Measurements from ENCODE around the gene DFFA.
"Not testable (repeated sequence)": the region's sequence is repeated elsewhere in the genome, so short reads cannot be mapped to it uniquely, and the experiment has no call there.

DFFA gene

GRCh38 chr1:10494418-10494753 is 22.1 kb upstream of the DFFA start:
- Mint-ChIP-seq H3K9me3 (no peaks in the 10 kb centered on the region), H3K36me3 (ENCODE audit: low read depth) (peaks cover 43% of the 10 kb centered on the region), H3K4me3 (no peak overlapping the region), H3K4me1 (ENCODE audit: low read depth) (peaks cover 27% of the 10 kb centered on the region), H3K27ac (no peak overlapping the region), H3K27me3 (no peaks in the 10 kb centered on the region)
- intact Hi-C loops (cut with micrococcal nuclease) = loop anchor here (1.0 to 2.0 kb wide), 2 partner anchors 64 to 118 kb away; partner anchors contain the start of gene CENPS

GRCh38 chr1:10490286-10490970 is 18.1 kb upstream of the DFFA start:
- Mint-ChIP-seq H3K27ac (no peak overlapping the region), H3K36me3 (ENCODE audit: low read depth) (peaks cover 25% of the 10 kb centered on the region), H3K4me3 (no peak overlapping the region), H3K27me3 (no peaks in the 10 kb centered on the region), H3K4me1 (ENCODE audit: low read depth) (peaks cover 19% of the 10 kb centered on the region), H3K9me3 (no peaks in the 10 kb centered on the region)
- intact Hi-C loops (cut with micrococcal nuclease) = no loop called here

GRCh38 chr1:10489291-10490055 is 17.1 kb upstream of the DFFA start:
- intact Hi-C loops (cut with micrococcal nuclease) = no loop called here
- Mint-ChIP-seq H3K9me3 (no peaks in the 10 kb centered on the region), H3K4me3 (no peak overlapping the region), H3K27me3 (no peaks in the 10 kb centered on the region), H3K36me3 (ENCODE audit: low read depth) (peaks cover 30% of the 10 kb centered on the region), H3K4me1 (ENCODE audit: low read depth) (peaks cover 17% of the 10 kb centered on the region), H3K27ac (no peak overlapping the region)

- Mint-ChIP-seq H3K9me3 (no peaks in the 10 kb centered on the region), H3K27ac (peak overlapping the region; percentile 65), H3K36me3 (ENCODE audit: low read depth) (peaks cover 13% of the 10 kb centered on the region), H3K4me1 (ENCODE audit: low read depth) (peaks cover 38% of the 10 kb centered on the region), H3K4me3 (peak overlapping the region; percentile 4), H3K27me3 (no peaks in the 10 kb centered on the region)
- intact Hi-C loops (cut with micrococcal nuclease) = no loop called here
Observed at GRCh38 chr1:10484521-10484920, 12.2 kb upstream of the DFFA start.

GRCh38 chr1:10480614-10481013 is 8.3 kb upstream of the DFFA start:
- no peaks in the 10 kb centered on the region for H3K9me3 Mint-ChIP-seq
- no peak overlapping the region for H3K4me3 Mint-ChIP-seq
- H3K36me3 Mint-ChIP-seq (ENCODE audit: low read depth) = peaks cover 11% of the 10 kb centered on the region
- no peak overlapping the region for H3K27ac Mint-ChIP-seq
- intact Hi-C loops (cut with micrococcal nuclease) = no loop called here
- H3K27me3 Mint-ChIP-seq = no peaks in the 10 kb centered on the region
- peaks cover 52% of the 10 kb centered on the region for H3K4me1 Mint-ChIP-seq (ENCODE audit: low read depth)

GRCh38 chr1:10479296-10479695 is 7.0 kb upstream of the DFFA start:
- intact Hi-C loops (cut with micrococcal nuclease) = no loop called here
- no peaks in the 10 kb centered on the region for H3K27me3 Mint-ChIP-seq
- no peaks in the 10 kb centered on the region for H3K9me3 Mint-ChIP-seq
- peaks cover 12% of the 10 kb centered on the region for H3K36me3 Mint-ChIP-seq (ENCODE audit: low read depth)
- peaks cover 53% of the 10 kb centered on the region for H3K4me1 Mint-ChIP-seq (ENCODE audit: low read depth)
- no peak overlapping the region for H3K4me3 Mint-ChIP-seq
- no peak overlapping the region for H3K27ac Mint-ChIP-seq

GRCh38 chr1:10475510-10475909 is 3.2 kb upstream of the DFFA start:
- Mint-ChIP-seq H3K27ac (peak overlapping the region; percentile 88), H3K4me1 (ENCODE audit: low read depth) (peaks cover 43% of the 10 kb centered on the region), H3K4me3 (peak overlapping the region; percentile 93), H3K9me3 (no peaks in the 10 kb centered on the region), H3K27me3 (no peaks in the 10 kb centered on the region), H3K36me3 (ENCODE audit: low read depth) (peaks cover 18% of the 10 kb centered on the region)
- intact Hi-C loops (cut with micrococcal nuclease) = no loop called here

- Mint-ChIP-seq H3K27me3 (no peaks in the 10 kb centered on the region), H3K9me3 (no peaks in the 10 kb centered on the region), H3K4me1 (ENCODE audit: low read depth) (peaks cover 43% of the 10 kb centered on the region), H3K4me3 (peak within 1 kb of the TSS; percentile 93), H3K36me3 (ENCODE audit: low read depth) (peaks cover 18% of the 10 kb centered on the region), H3K27ac (peak within 1 kb of the TSS; percentile 88)
- intact Hi-C loops (cut with micrococcal nuclease) = no loop called here
Observed at GRCh38 chr1:10474613-10475507, 2.5 kb upstream of the DFFA start, which contains the start of gene PEX14. PEX14 (plus strand) TSS chr1:10474950; CDS start chr1:10474967, 17 bp downstream.

GRCh38 chr1:10474309-10474612 is 1.9 kb upstream of the DFFA start:
- H3K9me3 Mint-ChIP-seq; intact Hi-C loops (cut with micrococcal nuclease); H3K27me3 Mint-ChIP-seq: not testable (repeated sequence)
- Mint-ChIP-seq H3K27ac (peak overlapping the region; percentile 88), H3K4me3 (peak overlapping the region; percentile 80), H3K36me3 (ENCODE audit: low read depth) (peaks cover 18% of the 10 kb centered on the region), H3K4me1 (ENCODE audit: low read depth) (peaks cover 38% of the 10 kb centered on the region)

- peaks cover 34% of the 10 kb centered on the region for H3K4me1 Mint-ChIP-seq (ENCODE audit: low read depth)
- intact Hi-C loops (cut with micrococcal nuclease) = no loop called here
- peak overlapping the region; percentile 6 for H3K4me3 Mint-ChIP-seq
- H3K9me3 Mint-ChIP-seq = no peaks in the 10 kb centered on the region
- peaks cover 24% of the 10 kb centered on the region for H3K36me3 Mint-ChIP-seq (ENCODE audit: low read depth)
- H3K27ac Mint-ChIP-seq = peak overlapping the region; percentile 89
- H3K27me3 Mint-ChIP-seq = no peaks in the 10 kb centered on the region
Observed at GRCh38 chr1:10473145-10473765, 926 bp upstream of the DFFA start.

GRCh38 chr1:10471411-10472219 is 714 bp downstream of the DFFA start:
- H3K4me3 Mint-ChIP-seq = peak overlapping the region; percentile 93

GRCh38 chr1:10470043-10470442 is 2.3 kb downstream of the DFFA start:
- no peaks in the 10 kb centered on the region for H3K27me3 Mint-ChIP-seq
- no peak overlapping the region for H3K4me3 Mint-ChIP-seq
- intact Hi-C loops (cut with micrococcal nuclease) = no loop called here
- H3K9me3 Mint-ChIP-seq = no peaks in the 10 kb centered on the region
- peaks cover 50% of the 10 kb centered on the region for H3K36me3 Mint-ChIP-seq (ENCODE audit: low read depth)
- peaks cover 19% of the 10 kb centered on the region for H3K4me1 Mint-ChIP-seq (ENCODE audit: low read depth)
- H3K27ac Mint-ChIP-seq = no peak overlapping the region

More at GRCh38 chr1:10471411-10472219, 714 bp downstream of the DFFA start:
- no peaks in the 10 kb centered on the region for H3K27me3 Mint-ChIP-seq
- H3K4me1 Mint-ChIP-seq (ENCODE audit: low read depth) = peaks cover 34% of the 10 kb centered on the region
- H3K27ac Mint-ChIP-seq = peak overlapping the region; percentile 89
- no peaks in the 10 kb centered on the region for H3K9me3 Mint-ChIP-seq
- peaks cover 39% of the 10 kb centered on the region for H3K36me3 Mint-ChIP-seq (ENCODE audit: low read depth)
- intact Hi-C loops (cut with micrococcal nuclease) = no loop called here

GRCh38 chr1:10467078-10467477 is 5.3 kb downstream of the DFFA start:
- Mint-ChIP-seq H3K4me1 (ENCODE audit: low read depth) (peaks cover 11% of the 10 kb centered on the region), H3K36me3 (ENCODE audit: low read depth) (peaks cover 74% of the 10 kb centered on the region), H3K27ac (no peak overlapping the region), H3K4me3 (no peak overlapping the region), H3K9me3 (no peaks in the 10 kb centered on the region), H3K27me3 (no peaks in the 10 kb centered on the region)
- intact Hi-C loops (cut with micrococcal nuclease) = no loop called here

Data from dendritic cell treated with granulocyte-macrophage colony-stimulating factor and Interleukin-4, amounts not matched to agents 40 ng/mL and 50 ng/mL, for 4 days (primary cell).